Activated CD8-positive, alpha-beta memory T cell treated with anti-CD3 and anti-CD28 coated beads, Interleukin-2, amount 50 U/mL, for 1 hour (primary cell): ENCODE measurements around the gene OR10H2.
"Not testable (repeated sequence)": the region's sequence is repeated elsewhere in the genome, so short reads cannot be mapped to it uniquely, and the experiment has no call there.

Source experiments
- DNase-seq: peaks from one replicate; pipeline ENCODE4 v3.0.0-alpha.2; 2020; ENCODE audit errors: extremely low read depth

Gene OR10H2

GRCh38 chr19:15769586-15769985 lies 41.8 kb downstream of the OR10H2 start:
- no peak for DNase-seq

GRCh38 chr19:15774159-15774558 lies 46.3 kb downstream of the OR10H2 start:
- DNase-seq = not testable (repeated sequence)

DNA sequence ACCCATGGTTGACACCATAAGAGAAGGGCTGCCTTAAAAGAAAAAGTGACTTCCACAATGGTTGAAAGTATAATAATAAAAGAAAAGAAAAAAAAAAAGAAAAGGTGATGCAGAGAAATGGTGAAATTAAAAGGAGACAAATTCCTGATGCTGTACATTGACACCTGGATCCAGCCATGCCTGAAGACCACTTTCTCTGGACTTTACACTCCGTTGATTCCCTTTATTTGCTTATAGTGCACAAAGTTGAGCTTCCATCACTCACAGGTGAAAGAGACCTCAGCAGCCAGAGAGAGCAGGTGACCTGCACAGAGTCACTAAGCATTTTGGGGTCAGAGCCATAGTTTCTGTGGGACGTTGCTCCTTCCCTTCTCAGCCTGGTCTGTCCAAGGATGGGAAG lies 47.4 kb downstream of the OR10H2 start:
- DNase-seq = no peak

DNA sequence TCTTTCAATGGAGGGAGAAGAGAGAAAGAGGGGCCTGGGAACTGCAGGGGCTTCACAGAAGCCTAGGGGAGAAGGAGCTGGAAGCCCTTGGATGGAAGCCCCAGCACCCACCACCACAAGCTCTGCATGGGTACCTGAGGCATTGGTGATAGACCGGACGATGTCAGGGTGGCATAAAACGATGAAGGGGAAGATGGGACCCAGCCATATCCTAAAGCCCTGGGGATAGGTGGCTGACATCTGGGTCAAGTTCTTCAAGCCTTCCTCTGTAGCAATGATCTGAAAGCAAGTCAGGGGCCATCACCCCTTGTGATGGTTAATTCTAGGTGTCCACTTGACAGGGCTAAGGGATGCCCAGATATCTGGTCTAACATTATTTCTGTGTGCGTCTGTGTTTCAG lies 48.4 kb downstream of the OR10H2 start:
- DNase-seq = no peak

DNA sequence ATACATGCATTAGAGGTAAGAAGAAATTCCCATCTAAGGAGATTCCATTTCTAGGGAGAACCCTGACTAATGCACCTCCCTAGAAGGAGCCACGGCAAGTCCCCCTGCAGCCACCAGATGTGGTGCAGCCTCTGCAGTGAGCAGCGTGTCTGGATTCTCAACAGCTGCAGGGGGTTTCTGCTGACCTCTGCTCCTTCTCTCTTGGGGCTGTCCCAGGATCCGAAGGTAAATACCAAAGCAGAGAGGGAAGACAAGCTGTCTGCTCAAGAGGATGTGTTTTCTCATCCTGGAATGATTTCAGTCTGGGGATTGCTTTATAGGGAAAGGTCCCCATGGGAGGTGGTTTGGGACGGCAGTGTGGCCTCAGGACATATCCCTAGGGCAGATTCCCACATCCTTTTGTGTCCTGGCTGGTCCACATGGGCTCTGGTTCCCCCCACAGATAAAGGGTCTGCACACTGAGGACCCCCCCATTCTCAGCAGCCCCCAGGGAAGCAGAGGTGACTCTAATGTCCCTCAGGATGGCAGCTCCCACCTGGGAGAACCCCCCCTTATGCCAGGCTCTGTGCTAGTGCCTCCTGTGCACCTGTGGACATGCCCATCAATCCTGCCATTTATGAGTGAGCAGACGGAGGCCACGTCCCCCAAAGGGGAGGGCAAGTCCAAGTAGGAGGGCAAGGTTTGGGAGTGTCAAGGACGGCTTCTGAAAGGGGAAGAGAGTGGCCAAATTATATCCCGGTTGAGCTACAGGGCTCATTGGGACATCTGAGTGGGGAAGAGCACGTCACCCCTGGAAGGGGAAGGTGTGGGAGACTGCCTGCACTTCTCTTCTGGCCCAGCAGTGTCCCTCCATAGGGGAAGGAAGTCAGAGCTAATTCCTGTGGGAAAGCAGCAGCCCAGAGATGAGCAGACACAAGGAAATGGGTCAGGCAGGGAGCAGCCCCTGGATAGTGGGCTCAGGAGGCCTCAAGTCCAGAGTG lies 49.5 kb downstream of the OR10H2 start:
- no peak for DNase-seq
